H1 (cell line): ENCODE data around the gene SATL1. TPM values are rescaled to one million over a fixed set of nuclear protein-coding genes. Genes with fewer than 3 reads are reported as not detected.
"Not testable (repeated sequence)": the region's sequence is repeated elsewhere in the genome, so short reads cannot be mapped to it uniquely, and the experiment has no call there.

Source experiments
- CTCF ChIA-PET: fragments of 300-600 bp; sonication (Branson Sonifier 250); formaldehyde crosslinking; loops from one replicate; lab custom pipeline; 2021; ENCODE audit not compliant: partially characterized antibody; lab: Charles Lee
- POLR2A ChIA-PET: fragments of 300-600 bp; sonication (Branson Sonifier 250); formaldehyde crosslinking; loops from one replicate; lab custom pipeline; 2021; ENCODE audit warnings: inconsistent platforms; ENCODE audit not compliant: partially characterized antibody; lab: Charles Lee
- DNase-seq, 2 experiments: peaks; one replicate each; pipeline versions ENCODE4 v3.0.0 to v3.0.0-alpha.2; 2010 to 2022; ENCODE audit warnings: low spot score in 2 of 2, low read depth in 1 of 2, mixed read lengths in 1 of 2
- FAIRE-seq: peaks from 2 replicates; lab custom pipeline; 2011; peaks lifted over from hg19 to GRCh38; lab: Jason Lieb, UNC
- H2AFZ ChIP-seq: 2 replicates; pipeline ENCODE4 v1.8.1; 2012; ENCODE audit warnings: low read length, inconsistent platforms
- H2AK5ac ChIP-seq: 2 replicates; pipeline ENCODE4 v1.6.1; 2013; ENCODE audit warnings: low read depth, low read length
- H2BK120ac ChIP-seq: replicated peaks from 2 replicates; pipeline ENCODE3; 2013; ENCODE audit warnings: low read depth, low read length, inconsistent platforms
- H2BK12ac ChIP-seq: 2 replicates; pipeline ENCODE4 v1.6.1; 2013; ENCODE audit warnings: low read depth, low read length
- H2BK15ac ChIP-seq: 2 replicates; pipeline ENCODE4 v1.6.1; 2013; ENCODE audit warnings: low read length
- H2BK20ac ChIP-seq: 2 replicates; pipeline ENCODE4 v1.6.1; 2013; ENCODE audit warnings: low read length
- H2BK5ac ChIP-seq: 2 replicates; pipeline ENCODE4 v1.6.1; 2013; ENCODE audit warnings: low read depth, low read length
- H3K14ac ChIP-seq: 2 replicates; pipeline ENCODE4 v1.6.1; 2013; ENCODE audit warnings: inconsistent platforms; ENCODE audit not compliant: insufficient read length
- H3K18ac ChIP-seq: 2 replicates; pipeline ENCODE4 v1.6.1; 2013; ENCODE audit warnings: low read length; ENCODE audit errors: extremely low read depth
- H3K23ac ChIP-seq: 2 replicates; pipeline ENCODE4 v1.6.1; 2013; ENCODE audit warnings: inconsistent platforms; ENCODE audit not compliant: insufficient read length
- H3K23me2 ChIP-seq: 2 replicates; pipeline ENCODE4 v1.6.1; 2013; ENCODE audit warnings: low read depth, low read length
- H3K27ac ChIP-seq: 2 replicates; pipeline ENCODE4 v1.6.1; 2011; ENCODE audit warnings: low read depth, low read length, inconsistent platforms
- H3K27me3 ChIP-seq, 4 experiments: replicated peaks in 1 of 4; 1 replicate in 1 of 4; 2 replicates in 3 of 4; pipeline versions ENCODE4 v1.6.1 to v1.8.1; 2011 to 2013; ENCODE audit warnings: low read length in 3 of 4, mild to moderate bottlenecking in 3 of 4, inconsistent platforms in 2 of 4, mixed read lengths in 2 of 4, moderate library complexity in 1 of 4; ENCODE audit not compliant: control insufficient read depth in 3 of 4, insufficient read depth in 3 of 4; ENCODE audit errors: extremely low read depth in 1 of 4
- H3K36me3 ChIP-seq, 4 experiments: 2 replicates each; pipeline versions ENCODE4 v1.6.1 to v1.8.1; 2011 to 2013; ENCODE audit warnings: mild to moderate bottlenecking in 4 of 4, low read length in 3 of 4, moderate library complexity in 2 of 4, control low read depth in 1 of 4, inconsistent platforms in 1 of 4; ENCODE audit not compliant: insufficient read depth in 4 of 4, control insufficient read depth in 2 of 4
- H3K4ac ChIP-seq: replicated peaks from 2 replicates; pipeline ENCODE3; 2013; ENCODE audit warnings: low read length, low read depth, mixed read lengths, inconsistent platforms; ENCODE audit not compliant: insufficient read length
- H3K4me1 ChIP-seq, 4 experiments: replicated peaks in 1 of 4; 1 replicate in 1 of 4; 2 replicates in 3 of 4; pipeline versions ENCODE4 v1.6.1 to v1.8.1; 2011 to 2013; ENCODE audit warnings: low read length in 3 of 4, inconsistent platforms in 2 of 4, mixed read lengths in 1 of 4; ENCODE audit not compliant: insufficient read depth in 4 of 4, control insufficient read depth in 3 of 4
- H3K4me2 ChIP-seq, 2 experiments: 2 replicates each; pipeline versions ENCODE4 v1.6.1 to v1.8.1; 2011 to 2013; ENCODE audit warnings: low read depth in 2 of 2, low read length in 2 of 2, control low read depth in 1 of 2, inconsistent platforms in 1 of 2, mild to moderate bottlenecking in 1 of 2; ENCODE audit not compliant: insufficient read depth in 1 of 2
- H3K4me3 ChIP-seq, 4 experiments: fragments of 200-600, 300-600 bp in 1 of 4; sonication (generic), shearing (Covaris generic), sonication (Bioruptor Twin) in 1 of 4; 2 replicates each; pipeline versions ENCODE4 v1.5.1 to v1.8.1; 2011 to 2016; ENCODE audit warnings: low read length in 4 of 4, low read depth in 3 of 4, control low read depth in 2 of 4, inconsistent platforms in 2 of 4, mild to moderate bottlenecking in 2 of 4, mixed read lengths in 1 of 4, moderate library complexity in 1 of 4; ENCODE audit not compliant: insufficient read depth in 2 of 4; ENCODE audit errors: extremely low read depth in 1 of 4
- H3K56ac ChIP-seq: replicated peaks from 2 replicates; pipeline ENCODE3; 2013; ENCODE audit warnings: low read depth, mild to moderate bottlenecking, mixed read lengths, low read length, inconsistent platforms; ENCODE audit not compliant: insufficient read length
- H3K79me1 ChIP-seq: 2 replicates; pipeline ENCODE4 v1.6.1; 2013; ENCODE audit warnings: low read depth, low read length, control low read depth
- H3K79me2 ChIP-seq, 2 experiments: 2 replicates each; pipeline versions ENCODE4 v1.6.1 to v1.8.1; 2012 to 2013; ENCODE audit warnings: low read length in 2 of 2, mild to moderate bottlenecking in 2 of 2, inconsistent platforms in 1 of 2; ENCODE audit not compliant: insufficient read depth in 2 of 2, control insufficient read depth in 1 of 2
- H3K9ac ChIP-seq, 4 experiments: replicated peaks in 1 of 4; 1 replicate in 1 of 4; 2 replicates in 3 of 4; pipeline versions ENCODE4 v1.6.1 to v1.8.1; 2011 to 2013; ENCODE audit warnings: low read depth in 3 of 4, low read length in 3 of 4, control low read depth in 2 of 4, mild to moderate bottlenecking in 2 of 4, moderate library complexity in 2 of 4, inconsistent platforms in 1 of 4; ENCODE audit errors: extremely low read depth in 1 of 4
- H3K9me3 ChIP-seq, 2 experiments: 2 replicates each; pipeline versions ENCODE4 v1.6.1 to v1.8.1; 2012 to 2013; ENCODE audit warnings: mild to moderate bottlenecking in 2 of 2, moderate library complexity in 2 of 2, control low read depth in 1 of 2, inconsistent platforms in 1 of 2, low read depth in 1 of 2, low read length in 1 of 2, mixed read lengths in 1 of 2; ENCODE audit not compliant: insufficient read depth in 2 of 2
- H4K20me1 ChIP-seq, 2 experiments: replicated peaks in 1 of 2; 2 replicates each; pipeline versions ENCODE3 to v1.8.1; 2011 to 2013; ENCODE audit warnings: inconsistent platforms in 2 of 2, low read length in 2 of 2, mild to moderate bottlenecking in 1 of 2; ENCODE audit not compliant: insufficient read depth in 2 of 2, control insufficient read depth in 1 of 2
- H4K5ac ChIP-seq: 2 replicates; pipeline ENCODE4 v1.6.1; 2013; ENCODE audit warnings: low read length, low read depth, mixed read lengths, inconsistent platforms; ENCODE audit not compliant: insufficient read length
- H4K8ac ChIP-seq: 2 replicates; pipeline ENCODE4 v1.8.0; 2013; ENCODE audit warnings: mild to moderate bottlenecking, moderate library complexity, low read length, inconsistent platforms; ENCODE audit not compliant: insufficient read depth; ENCODE audit errors: extremely low read depth
- H4K91ac ChIP-seq: replicated peaks from 2 replicates; pipeline ENCODE3; 2013; ENCODE audit warnings: low read length, mixed read lengths, inconsistent platforms; ENCODE audit not compliant: insufficient read length
- WGBS, 2 experiments: shearing (Covaris generic) in 1 of 2; methylation state at CpG; one replicate each; pipeline versions ENCODE4 v1.1.6 to v1.1.7; 2013 to 2015; ENCODE audit warnings: low lambda C conversion rate in 2 of 2, mixed read lengths in 2 of 2, inconsistent platforms in 1 of 2, low coverage in 1 of 2, missing lambda C conversion rate in 1 of 2; ENCODE audit not compliant: insufficient replicate concordance in 2 of 2, insufficient coverage in 1 of 2, insufficient read length in 1 of 2; ENCODE audit errors: extremely low coverage in 1 of 2, missing lambda C conversion rate in 1 of 2; 5-methylcytosine and 5-hydroxymethylcytosine counted together
- polyA plus RNA-seq, 7 experiments: library from polyadenylated mRNA; depleted of rRNA in 3 of 7; stranded (reverse) in 5 of 7; unstranded in 2 of 7; fragments of >200 nt in 5 of 7; fragments of 200-250 nt in 2 of 7; gene quantifications; 1 replicate in 5 of 7; 2 replicates in 1 of 7; 4 replicates in 1 of 7; pipeline versions ENCODE4 v1.2.1 to v1.2.3, GENCODE V29; 2011 to 2013; ENCODE audit warnings: missing spikeins in 2 of 7, mixed read lengths in 2 of 7
- total RNA-seq: library from RNA; stranded (reverse); fragmentation: NEBNext Ultra II Directional; extraction: Animal tissue kit (Norgen Biotek cat#: 25700); gene quantifications from 2 replicates; pipeline ENCODE4 v1.2.1, GENCODE V29; 2021

SATL1 gene
- total and polyA plus RNA-seq, 2 of the 8 experiments (the other 6 are each of a cell fraction or from before 2014, with no cell fraction given), result 0.06 to 0.17 TPM

GRCh38 chrX:85285286-85285685, 41.7 kb upstream of the SATL1 start:
- H3K27ac ChIP-seq, H3K9me3 ChIP-seq, H3K23ac ChIP-seq, H3K36me3 ChIP-seq, H2AK5ac ChIP-seq, H3K4me2 ChIP-seq, H3K4me1 ChIP-seq, H3K56ac ChIP-seq, H2BK120ac ChIP-seq, H4K91ac ChIP-seq, H3K27me3 ChIP-seq, H3K9ac ChIP-seq, H2BK15ac ChIP-seq, H2AFZ ChIP-seq, H3K79me1 ChIP-seq, H3K79me2 ChIP-seq, H3K4ac ChIP-seq, H4K8ac ChIP-seq, H2BK20ac ChIP-seq, POLR2A ChIA-PET, CTCF ChIA-PET, H2BK5ac ChIP-seq, H4K20me1 ChIP-seq, H3K23me2 ChIP-seq, H3K4me3 ChIP-seq, H3K18ac ChIP-seq, H2BK12ac ChIP-seq, DNase-seq, H3K14ac ChIP-seq, H4K5ac ChIP-seq, FAIRE-seq: not testable (repeated sequence)
- WGBS, 2 experiments, result 90% methylated on average over 2 of the region's 6 CpGs; no CpG with 5 or more reads in 1 of the 2 experiments
